HEK293T (cell line): ENCODE results near the gene CHP1.

Experiments
- CTBP1 ChIP-seq: fragments of 450-650 bp; IDR thresholded peaks from 2 replicates; pipeline ENCODE4 v1.6.1; 2016; ENCODE audit warnings: borderline replicate concordance
- ELF4 ChIP-seq: fragments of 450-650 bp; IDR thresholded peaks from 2 replicates; pipeline ENCODE4 v1.6.1; 2017; ENCODE audit warnings: antibody characterized with exemption
- FOXK2 ChIP-seq: fragments of 450-650 bp; IDR thresholded peaks from 2 replicates; pipeline ENCODE4 v1.6.1; 2016; ENCODE audit warnings: mild to moderate bottlenecking
- HDGF ChIP-seq: fragments of 450-650 bp; IDR thresholded peaks from 2 replicates; pipeline ENCODE4 v1.6.1; 2017; ENCODE audit warnings: antibody characterized with exemption, borderline replicate concordance
- SP1 ChIP-seq: fragments of 450-650 bp; IDR thresholded peaks from 2 replicates; pipeline ENCODE4 v1.6.1; 2017
- ZNF384 ChIP-seq: fragments of 450-650 bp; IDR thresholded peaks from 2 replicates; pipeline ENCODE4 v1.6.1; 2016

GRCh38 chr15:41281236-41281635 is 50.2 kb downstream of the CHP1 start:
- TF ChIP-seq ELF4, result no peak
- TF ChIP-seq CTBP1, result no peak
- no peak for TF ChIP-seq ZNF384
- no peak for TF ChIP-seq SP1
- TF ChIP-seq HDGF, result no peak
- TF ChIP-seq FOXK2, result no peak
